HG03135 (cell line): Measurements from ENCODE around the gene SLC6A8.
"Not testable (repeated sequence)": the region's sequence is repeated elsewhere in the genome, so short reads cannot be mapped to it uniquely, and the experiment has no call there.

Experiments used
- ATAC-seq: cut with Tn5 transposase; IDR thresholded peaks from one replicate; pipeline ENCODE4 v1.9.1; 2021; ENCODE audit warnings: mild to moderate bottlenecking, moderate library complexity; ENCODE audit not compliant: unreplicated experiment

Gene SLC6A8

DNA sequence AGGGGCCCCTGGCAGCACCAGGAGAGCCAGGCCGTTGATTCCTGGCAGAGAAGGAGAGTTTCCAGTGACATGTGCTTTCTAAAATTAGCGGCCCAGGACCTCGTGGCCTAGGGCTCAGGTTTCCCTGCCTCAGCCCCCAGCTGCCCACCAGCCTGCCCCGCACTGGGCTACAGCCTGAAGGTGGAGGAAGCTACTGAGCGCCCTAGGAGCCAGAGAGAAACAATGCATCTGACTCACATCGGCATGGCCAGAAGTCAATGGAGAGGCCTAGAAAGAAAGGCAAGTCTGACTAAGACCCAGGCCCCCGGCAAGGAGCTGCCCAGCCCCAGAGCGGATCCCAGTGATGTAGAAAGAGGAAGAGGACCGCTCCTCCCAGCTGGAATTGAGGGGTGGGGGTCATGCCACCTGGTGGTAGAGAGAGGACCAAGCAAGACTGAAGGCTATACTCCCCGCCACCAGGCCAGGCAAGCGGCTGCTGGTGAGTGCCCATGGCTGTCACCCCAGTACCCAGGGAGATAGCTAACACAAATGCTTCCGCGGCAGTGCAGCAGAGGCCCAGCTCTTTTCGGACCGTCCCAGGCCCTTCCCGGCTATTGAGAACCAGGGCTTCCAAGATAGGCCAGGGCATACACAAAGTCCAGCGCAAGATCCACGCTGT is 17.8 kb downstream of the SLC6A8 start:
- not testable (repeated sequence) for ATAC-seq

DNA sequence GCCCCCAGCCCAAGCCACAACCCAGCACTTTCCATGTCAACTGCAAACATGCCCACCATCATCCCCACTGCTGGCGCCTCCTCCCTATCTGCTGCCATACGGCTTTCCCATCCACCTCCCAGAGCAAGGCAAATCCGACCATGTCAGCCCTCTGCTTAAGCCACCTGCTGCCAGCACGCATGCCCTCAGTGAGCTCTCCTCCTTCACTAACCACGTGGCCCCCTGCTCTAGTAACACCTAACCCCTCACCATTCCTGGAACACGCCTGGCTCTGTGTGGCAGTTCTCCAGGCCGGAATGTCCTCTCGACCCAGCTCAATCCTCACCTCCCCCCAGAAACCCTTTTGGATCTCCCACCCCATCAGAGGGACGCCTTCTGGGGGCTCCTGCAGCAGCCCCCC is 19.1 kb downstream of the SLC6A8 start:
- ATAC-seq = no peak

DNA sequence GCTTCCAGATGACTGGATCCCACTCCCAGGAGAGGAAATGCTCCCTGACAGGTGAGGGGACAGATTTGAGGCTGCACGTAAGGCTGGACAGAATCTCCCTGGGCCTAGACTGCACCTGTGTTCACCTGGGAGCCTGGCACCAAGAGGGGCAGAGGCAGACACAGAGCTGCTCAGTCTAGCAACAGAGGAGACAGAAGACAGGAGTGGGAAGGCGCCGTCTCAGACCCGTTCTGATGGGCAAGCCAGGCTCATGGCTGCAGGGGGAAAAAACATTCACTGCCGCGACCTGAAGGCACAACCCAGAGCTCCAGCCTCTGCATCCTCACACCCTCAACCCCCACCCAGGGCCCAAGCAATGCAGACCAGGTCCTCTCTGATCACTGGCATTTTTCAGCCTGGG is 19.7 kb downstream of the SLC6A8 start:
- ATAC-seq = no peak

DNA sequence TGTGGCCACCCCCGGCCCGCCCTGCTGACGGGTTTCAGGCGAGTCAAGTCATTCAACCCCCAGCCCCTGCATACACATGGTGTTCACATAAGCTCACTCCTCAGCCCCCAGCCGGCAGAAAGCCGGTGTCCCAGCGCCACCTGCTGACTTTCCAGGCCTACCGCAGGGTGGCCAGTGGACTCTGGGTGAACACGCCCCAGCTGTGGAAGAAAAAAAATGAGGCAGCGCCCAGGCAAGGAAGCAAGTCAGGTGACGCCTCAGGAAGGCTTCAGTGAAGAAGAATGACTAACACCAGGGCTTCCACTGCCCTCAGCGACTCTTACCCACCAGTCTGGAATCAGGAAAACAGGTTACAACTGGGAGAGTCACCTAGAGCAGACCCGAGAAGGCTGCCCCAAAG is 20.7 kb downstream of the SLC6A8 start:
- no peak for ATAC-seq

DNA sequence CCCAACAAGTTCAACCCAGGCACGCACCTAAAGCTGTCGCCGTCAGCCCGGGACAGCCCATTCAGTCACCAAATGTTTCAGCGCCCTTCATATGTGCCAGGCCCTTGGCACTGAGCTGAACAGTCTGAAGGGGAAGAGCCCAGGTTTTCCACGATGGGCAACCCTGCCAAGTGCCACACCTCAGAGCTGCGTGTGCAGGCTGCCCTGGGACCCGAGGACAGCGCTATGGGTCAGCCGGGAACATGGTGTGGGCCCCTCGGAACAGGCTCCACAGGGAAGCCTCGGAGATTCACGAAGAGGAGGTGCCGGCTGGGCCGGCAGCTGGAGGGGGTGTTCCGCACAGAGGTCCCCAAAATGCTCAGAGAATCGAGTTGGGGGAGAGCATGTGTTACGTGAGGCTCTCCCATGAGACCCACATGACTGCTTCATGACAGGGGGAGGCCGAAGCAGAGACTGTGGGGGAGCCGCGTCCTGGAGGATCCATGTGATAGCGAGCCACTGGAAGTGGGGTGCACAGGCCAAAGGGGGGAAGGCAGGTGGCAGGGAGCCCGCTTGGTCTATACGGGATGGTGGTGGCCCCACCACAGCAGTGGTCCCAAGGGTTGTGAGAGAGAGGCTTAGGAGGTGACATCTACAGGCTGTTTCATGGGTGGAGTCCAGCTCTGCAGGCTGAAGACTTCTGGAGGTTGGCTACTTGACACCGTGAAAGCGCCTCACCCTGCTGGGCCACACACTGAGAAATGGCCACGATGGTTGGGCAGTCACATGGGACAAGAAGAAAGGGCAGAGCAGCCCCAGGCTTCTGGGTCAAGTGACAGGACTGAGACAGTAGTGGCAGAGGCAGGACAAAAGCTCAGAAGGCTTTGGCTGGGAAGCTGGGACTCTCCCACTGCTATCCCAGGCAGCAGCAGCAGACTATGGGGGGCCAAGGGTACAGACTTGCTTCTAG is 22.3 kb downstream of the SLC6A8 start:
- ATAC-seq = no peak

DNA sequence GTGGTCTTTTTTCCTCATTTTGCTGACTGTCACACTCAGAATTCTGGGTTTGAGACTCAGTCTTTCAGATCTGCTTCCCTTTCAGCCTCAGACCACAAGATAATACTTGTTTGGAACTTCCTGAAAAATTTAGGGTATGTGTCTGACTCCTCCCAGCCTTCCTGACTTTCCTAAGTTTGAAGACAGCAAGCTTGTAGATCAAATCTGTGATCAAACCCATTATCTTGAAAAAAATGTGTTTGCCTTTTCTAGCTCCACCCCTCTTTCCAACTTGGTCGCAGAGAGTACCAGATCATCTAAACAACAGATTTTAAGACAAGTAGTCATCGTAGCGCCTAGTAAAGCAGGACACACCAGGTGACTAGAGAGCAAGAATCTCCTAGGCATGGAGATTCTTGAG is 26.5 kb downstream of the SLC6A8 start:
- no peak for ATAC-seq

DNA sequence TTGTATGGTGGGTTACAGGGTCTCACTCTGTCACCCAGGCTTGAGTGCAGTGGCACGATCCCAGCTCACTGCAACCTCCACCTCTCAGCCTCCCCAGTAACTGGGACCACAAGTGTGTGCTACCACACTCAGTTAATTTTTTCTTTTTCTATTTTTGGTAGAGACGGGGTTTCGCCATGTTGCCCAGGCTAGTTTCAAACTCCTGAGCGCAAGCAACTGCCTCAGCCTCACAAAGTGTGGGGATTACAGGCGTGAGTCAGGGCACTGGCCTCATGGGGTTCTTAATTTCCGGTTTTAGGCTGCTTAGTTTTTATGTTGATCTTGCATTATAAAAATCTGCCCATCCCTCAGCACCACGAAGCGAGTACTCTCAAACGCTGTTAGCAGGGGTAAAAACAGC is 29.7 kb downstream of the SLC6A8 start:
- no peak for ATAC-seq

DNA sequence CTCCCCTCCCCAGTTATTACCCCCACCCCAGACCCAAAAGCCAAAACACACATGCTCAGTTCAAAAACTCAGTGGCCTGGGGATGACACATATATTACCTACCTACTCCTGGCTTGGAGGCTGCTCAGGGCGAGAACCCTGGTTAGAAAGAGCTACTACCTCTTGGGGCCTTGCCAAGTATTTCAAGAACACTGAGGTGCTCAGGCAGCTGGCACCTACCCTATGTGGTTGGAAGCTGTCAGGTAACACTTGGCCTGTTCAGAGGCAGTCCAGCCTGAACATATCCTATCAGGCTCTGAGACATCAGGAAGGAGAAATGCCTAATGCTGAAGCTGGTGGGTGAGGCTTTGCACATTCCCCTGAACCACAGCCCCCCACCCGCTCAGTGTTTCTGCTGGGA is 31.5 kb downstream of the SLC6A8 start:
- no peak for ATAC-seq

DNA sequence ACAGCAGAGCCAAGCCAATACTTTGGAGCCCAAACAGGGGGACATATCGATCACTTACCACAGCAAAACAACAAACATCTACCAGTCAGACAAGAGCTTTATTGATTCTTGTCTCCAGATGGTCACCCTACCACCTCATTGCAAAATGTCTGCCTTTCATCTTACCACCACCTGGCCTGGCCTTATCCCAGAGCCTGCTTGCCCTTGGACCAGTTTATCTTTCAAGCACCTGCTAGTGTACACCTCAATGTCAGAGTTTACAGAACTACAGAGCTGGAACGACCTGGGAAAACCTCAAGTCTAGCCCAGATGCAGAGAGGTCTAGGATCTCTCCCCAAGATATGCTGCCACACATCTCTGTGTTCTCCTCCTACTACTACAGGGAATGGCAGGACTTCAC is 32.0 kb downstream of the SLC6A8 start:
- no peak for ATAC-seq

DNA sequence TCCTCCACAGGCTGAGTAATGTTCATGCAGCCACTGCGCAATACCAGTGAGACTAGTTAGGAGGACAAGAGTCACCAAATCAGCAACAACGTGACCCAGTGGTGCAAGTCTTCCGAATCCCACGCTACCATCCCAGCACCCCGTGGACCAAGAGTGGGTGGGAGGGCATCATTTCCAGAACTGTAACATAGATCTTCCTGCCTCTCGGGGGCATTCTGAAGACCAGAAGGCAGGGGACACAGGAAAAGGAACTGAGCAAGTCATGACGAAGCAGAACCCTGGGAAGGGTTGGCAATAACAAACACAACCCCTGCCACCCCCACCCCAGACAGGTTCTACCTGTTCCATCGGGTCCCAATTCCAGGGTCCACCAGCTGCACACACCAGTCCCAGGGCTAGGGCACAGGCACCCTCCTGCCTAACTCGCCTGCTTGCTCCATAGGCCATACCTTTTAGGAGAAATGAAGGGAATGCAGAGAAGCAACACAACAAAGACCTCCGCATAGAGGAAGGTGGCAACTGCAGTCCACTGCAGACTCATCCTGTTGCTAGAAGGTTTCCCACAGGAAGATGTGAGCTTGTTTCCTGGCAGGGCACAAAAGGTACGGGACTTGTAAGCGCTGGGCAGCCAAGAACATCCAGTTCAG is 35.1 kb downstream of the SLC6A8 start:
- no peak for ATAC-seq

DNA sequence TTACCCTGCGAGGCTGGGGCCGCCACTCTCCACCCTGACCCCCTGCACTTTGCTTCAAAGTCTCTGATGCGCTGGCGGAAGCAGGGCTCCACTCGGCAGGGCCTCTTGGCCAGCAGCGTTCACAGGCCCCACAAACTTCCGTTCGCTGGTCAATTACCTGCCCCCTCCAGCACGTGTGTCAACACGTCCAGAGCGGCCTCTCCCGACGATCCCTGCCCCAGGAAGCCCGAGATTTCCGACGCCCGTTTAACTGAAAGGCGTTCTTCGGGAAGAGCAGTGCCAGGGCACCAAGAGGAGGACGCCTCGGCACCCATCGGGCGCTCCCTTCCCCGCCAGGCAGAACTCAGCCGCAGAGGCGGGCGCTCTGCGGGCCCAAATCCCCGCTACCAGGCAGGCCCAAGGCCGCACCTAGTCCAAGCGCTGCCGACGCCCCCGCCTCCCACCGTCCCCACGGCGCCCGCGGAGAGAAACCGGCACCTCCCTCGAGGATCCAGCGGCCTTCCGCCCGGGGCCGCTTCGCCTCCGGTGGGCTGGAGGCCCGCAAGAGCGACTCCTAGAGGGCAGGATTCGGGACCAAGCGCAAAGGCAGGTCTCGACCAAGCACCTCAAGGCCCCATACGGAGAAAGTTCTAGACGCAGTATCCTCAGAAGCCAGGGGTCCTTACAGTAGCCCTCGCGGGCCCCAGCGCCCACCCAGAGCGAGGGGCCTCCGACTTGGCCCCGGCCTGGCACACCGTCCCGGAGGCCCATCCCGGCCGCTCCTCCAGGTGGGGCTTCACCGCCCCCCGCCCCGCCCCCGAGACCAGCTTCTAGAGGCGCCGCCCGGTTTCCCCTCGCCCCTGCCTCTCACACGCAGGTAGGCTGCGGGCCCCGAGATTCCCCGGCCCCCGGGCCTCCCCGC is 35.9 kb downstream of the SLC6A8 start:
- peak; percentile 20 for ATAC-seq

DNA sequence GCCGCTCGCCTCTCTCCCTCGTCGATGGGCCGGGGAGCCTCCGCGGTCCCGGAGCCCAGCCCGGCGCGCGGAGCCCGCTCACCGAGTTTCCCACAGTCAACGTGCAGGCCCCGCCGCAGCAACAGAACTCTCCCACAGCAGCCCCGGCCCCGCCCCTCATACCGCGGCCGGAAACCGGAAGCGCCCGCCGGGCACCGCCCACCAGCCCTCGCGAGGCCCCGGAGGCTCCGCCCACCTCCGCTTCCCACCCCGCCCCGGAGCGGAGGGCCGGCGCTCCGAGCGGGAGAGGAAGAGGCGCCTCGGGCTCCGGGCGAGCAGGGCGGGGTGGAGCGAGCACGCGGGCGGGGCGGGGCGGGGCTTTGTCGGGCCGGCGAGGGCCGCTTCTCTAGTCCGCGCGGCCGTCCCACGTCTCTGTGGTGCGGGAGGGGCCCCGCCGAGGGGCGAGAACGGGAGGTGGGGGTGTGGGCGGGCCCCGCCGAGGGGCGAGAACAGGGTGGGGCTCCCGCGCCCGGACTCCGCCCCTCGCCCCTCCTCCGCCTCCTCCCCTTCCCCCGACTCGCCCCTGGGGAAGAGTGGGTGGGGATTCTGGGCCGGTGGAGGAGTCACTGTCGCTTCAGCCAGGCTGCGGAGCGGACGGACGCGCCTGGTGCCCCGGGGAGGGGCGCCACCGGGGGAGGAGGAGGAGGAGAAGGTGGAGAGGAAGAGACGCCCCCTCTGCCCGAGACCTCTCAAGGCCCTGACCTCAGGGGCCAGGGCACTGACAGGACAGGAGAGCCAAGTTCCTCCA is 36.7 kb downstream of the SLC6A8 start, which contains the start of the genes ABCD1 and BCAP31:
Gene ABCD1 (plus strand): TSS at position 605 of the 787 bp plus-strand sequence. CDS start 411 bp downstream, outside the sequence.
Gene BCAP31 (minus strand): TSS at position 136 of the 787 bp plus-strand sequence. CDS start 1,143 bp downstream, outside the sequence.
- ATAC-seq = peak; percentile 52

DNA sequence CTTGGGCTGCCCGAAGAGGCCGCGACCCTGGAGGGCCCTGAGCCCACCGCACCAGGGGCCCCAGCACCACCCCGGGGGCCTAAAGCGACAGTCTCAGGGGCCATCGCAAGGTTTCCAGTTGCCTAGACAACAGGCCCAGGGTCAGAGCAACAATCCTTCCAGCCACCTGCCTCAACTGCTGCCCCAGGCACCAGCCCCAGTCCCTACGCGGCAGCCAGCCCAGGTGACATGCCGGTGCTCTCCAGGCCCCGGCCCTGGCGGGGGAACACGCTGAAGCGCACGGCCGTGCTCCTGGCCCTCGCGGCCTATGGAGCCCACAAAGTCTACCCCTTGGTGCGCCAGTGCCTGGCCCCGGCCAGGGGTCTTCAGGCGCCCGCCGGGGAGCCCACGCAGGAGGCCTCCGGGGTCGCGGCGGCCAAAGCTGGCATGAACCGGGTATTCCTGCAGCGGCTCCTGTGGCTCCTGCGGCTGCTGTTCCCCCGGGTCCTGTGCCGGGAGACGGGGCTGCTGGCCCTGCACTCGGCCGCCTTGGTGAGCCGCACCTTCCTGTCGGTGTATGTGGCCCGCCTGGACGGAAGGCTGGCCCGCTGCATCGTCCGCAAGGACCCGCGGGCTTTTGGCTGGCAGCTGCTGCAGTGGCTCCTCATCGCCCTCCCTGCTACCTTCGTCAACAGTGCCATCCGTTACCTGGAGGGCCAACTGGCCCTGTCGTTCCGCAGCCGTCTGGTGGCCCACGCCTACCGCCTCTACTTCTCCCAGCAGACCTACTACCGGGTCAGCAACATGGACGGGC is 37.5 kb downstream of the SLC6A8 start:
- ATAC-seq = peak; percentile 2

DNA sequence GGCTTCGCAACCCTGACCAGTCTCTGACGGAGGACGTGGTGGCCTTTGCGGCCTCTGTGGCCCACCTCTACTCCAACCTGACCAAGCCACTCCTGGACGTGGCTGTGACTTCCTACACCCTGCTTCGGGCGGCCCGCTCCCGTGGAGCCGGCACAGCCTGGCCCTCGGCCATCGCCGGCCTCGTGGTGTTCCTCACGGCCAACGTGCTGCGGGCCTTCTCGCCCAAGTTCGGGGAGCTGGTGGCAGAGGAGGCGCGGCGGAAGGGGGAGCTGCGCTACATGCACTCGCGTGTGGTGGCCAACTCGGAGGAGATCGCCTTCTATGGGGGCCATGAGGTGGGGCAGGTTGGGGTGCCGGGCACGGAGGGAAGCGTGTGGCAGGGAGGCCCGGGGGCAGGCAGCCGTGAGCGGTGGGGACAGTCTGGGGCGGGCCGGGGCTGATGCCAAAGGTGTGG is 38.1 kb downstream of the SLC6A8 start:
- no peak for ATAC-seq

DNA sequence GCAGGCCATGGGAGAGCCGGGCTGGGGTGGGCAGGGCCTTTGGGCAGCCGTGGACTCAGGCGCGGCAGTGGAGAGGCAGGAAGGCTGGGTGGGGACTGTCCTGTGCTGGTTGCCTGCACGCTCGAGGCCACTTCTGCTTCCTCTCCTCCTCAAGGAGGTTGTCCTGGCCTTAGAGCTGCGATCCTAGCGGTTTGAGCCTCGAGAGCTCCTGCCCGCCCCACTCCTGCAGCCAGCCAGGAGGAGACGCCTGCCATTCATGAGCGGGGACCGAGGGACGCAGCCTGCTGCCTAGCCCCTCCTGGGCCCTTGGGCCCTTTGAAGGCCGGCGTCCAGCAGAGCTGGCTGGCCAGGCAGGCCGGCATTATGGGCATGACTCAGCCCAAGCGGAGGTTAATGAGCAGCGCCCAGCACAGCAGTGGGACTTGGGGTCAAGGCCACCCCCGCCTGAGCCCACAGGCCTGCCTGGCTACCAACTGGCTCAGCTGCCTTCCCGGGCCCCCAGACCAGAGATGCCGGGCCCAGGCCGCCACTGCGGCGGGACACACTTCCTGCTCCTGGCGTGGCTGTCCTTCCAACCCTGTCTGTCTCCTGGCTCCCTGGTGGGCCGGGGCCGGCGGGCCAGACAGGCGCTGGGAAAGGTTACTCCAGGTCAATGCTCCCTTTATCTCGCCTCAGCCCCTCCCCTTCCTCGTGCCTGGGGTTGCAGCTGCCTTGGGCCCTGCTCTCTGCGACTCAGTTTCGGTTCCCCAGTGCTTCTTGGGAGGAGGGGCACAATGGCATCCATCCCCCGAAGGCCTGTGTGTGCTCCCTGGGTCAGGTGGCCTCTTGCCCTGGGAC is 38.8 kb downstream of the SLC6A8 start:
- ATAC-seq = peak; percentile 46

DNA sequence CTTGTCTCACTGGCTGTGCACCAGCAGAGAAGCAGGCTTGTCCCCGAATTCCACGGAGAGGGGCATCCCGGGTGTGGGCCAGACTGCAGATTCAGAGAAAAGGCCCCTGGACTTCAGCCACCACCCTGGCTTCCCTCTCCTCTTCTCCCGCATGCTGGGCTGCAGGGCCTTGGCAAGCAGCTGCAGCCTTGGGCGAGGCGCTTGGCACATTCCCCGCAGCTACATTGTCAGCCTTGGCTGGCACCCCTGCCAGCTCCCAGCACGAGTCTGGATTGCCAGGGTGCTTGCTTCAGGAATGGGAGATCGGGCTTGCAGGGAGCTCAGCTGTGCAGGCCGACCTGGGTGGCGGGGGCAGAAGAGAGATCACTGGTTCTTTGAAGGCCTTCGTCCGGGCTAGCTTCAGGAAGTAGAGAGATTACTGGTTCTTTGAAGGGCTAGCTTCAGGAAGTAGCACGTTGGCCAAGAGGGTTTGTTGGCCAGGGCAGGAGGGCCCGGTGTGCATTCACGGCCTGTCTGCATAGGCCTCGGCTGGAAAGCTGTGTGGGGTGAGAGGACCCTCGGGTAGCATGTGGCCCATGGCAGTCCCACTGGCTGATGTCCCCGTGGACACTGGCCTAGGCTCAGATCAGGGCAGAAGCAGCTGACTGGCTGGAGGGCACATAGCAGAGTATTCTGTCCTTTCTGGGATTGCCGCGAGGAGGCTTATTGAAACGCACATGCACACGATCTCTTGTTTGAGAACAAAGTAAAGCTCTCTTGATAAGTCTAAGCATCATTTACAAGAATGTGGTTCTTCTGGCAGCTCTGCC is 39.6 kb downstream of the SLC6A8 start:
- no peak for ATAC-seq

DNA sequence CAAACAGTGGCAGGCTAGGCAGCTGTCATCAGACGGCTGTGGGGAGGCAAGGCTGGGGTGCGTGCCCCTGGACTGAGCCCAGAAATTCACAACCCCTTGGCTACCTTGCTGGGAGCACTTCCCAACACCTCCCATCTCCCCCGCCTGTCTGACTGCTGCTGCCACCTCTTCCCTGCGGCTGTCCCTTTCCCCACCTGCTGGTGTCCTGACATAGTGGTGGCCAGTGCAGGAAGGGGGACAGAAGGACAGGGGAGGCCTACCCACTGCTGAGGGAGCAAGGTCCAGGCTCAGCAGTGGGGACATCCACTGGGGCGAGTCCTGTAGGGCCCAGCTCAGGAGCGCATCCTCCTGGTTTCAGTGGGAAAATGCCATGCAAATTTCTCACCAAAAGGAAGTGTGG is 40.4 kb downstream of the SLC6A8 start:
- ATAC-seq = no peak
